AG08395 (cell line): Measurements from ENCODE around the gene GIMAP6.
"Not testable (repeated sequence)": the region's sequence is repeated elsewhere in the genome, so short reads cannot be mapped to it uniquely, and the experiment has no call there.

Source experiments
- DNase-seq: peaks from one replicate; pipeline ENCODE4 v3.0.0; 2012; ENCODE audit warnings: mixed read lengths, low spot score

GIMAP6 gene

GRCh38 chr7:150631866-150632864, at the start of gene GIMAP6:
GIMAP6 (minus strand) TSS chr7:150632385; CDS start chr7:150630142, 2,243 bp downstream.
- DNase-seq: no peak

GRCh38 chr7:150680364-150680763, 48.2 kb upstream of the GIMAP6 start:
- not testable (repeated sequence) for DNase-seq

- not testable (repeated sequence) for DNase-seq
Measured at GRCh38 chr7:150678601-150679000, 46.4 kb upstream of the GIMAP6 start.

- DNase-seq: not testable (repeated sequence)
Measured at GRCh38 chr7:150676854-150677253, 44.7 kb upstream of the GIMAP6 start.

GRCh38 chr7:150676276-150676675, 44.1 kb upstream of the GIMAP6 start:
- not testable (repeated sequence) for DNase-seq

GRCh38 chr7:150675714-150676113, 43.5 kb upstream of the GIMAP6 start:
- no peak for DNase-seq

- DNase-seq: not testable (repeated sequence)
Measured at GRCh38 chr7:150671798-150672585, 39.8 kb upstream of the GIMAP6 start.

GRCh38 chr7:150668977-150669376, 36.8 kb upstream of the GIMAP6 start:
- DNase-seq: no peak

- DNase-seq: no peak
Measured at GRCh38 chr7:150668472-150668911, 36.3 kb upstream of the GIMAP6 start.

GRCh38 chr7:150666412-150666811, 34.2 kb upstream of the GIMAP6 start:
- DNase-seq: no peak

GRCh38 chr7:150665896-150666295, 33.7 kb upstream of the GIMAP6 start:
- no peak for DNase-seq

GRCh38 chr7:150665089-150665748, 33.0 kb upstream of the GIMAP6 start:
- no peak for DNase-seq

GRCh38 chr7:150663802-150664494, 31.8 kb upstream of the GIMAP6 start:
- DNase-seq: no peak

GRCh38 chr7:150662821-150663220, 30.6 kb upstream of the GIMAP6 start:
- not testable (repeated sequence) for DNase-seq

GRCh38 chr7:150660939-150661613, 28.9 kb upstream of the GIMAP6 start:
- DNase-seq: no peak

GRCh38 chr7:150657526-150657925, 25.3 kb upstream of the GIMAP6 start:
- no peak for DNase-seq

- no peak for DNase-seq
Measured at GRCh38 chr7:150656047-150656446, 23.9 kb upstream of the GIMAP6 start.

GRCh38 chr7:150654692-150655091, 22.5 kb upstream of the GIMAP6 start:
- DNase-seq: no peak

GRCh38 chr7:150649080-150649385, 16.8 kb upstream of the GIMAP6 start:
- no peak for DNase-seq

- no peak for DNase-seq
Measured at GRCh38 chr7:150648353-150649079, 16.3 kb upstream of the GIMAP6 start.
